ENCODE measurements around the gene ANKS3. TPM values are rescaled to one million over a fixed set of nuclear protein-coding genes. Genes with fewer than 3 reads are reported as not detected.

The ANKS3 gene
- total RNA-seq, 1 experiment from 2014 or later: 32.8 TPM

GRCh38 chr16:4654964-4655590 is 79.0 kb downstream of the ANKS3 start:
- no TSS peak for BruUV-seq (replicated peaks)
- H3K79me2 ChIP-seq (ENCODE audit: low read depth): no peaks in the 10 kb centered on the region
- CTCF ChIA-PET: no interaction called here
- no peak overlapping the region for H3K27ac ChIP-seq
- no peak overlapping the region for H2AFZ ChIP-seq
- intact Hi-C loops (cut with micrococcal nuclease; ENCODE audit: unreplicated experiment): no loop called here
- H3F3A ChIP-seq (ENCODE audit: insufficient read depth, low read depth): no peaks in the 10 kb centered on the region
- POLR2A ChIA-PET (ENCODE audit: unreplicated experiment): no interaction called here
- H4K20me1 ChIP-seq (ENCODE audit: insufficient read depth): peaks cover 7% of the 10 kb centered on the region; the same call in 1 of the 2 replicates
- H3K9me3 ChIP-seq (ENCODE audit: insufficient read depth, low read depth): no peaks in the 10 kb centered on the region
- H3K9me2 ChIP-seq (ENCODE audit: insufficient read depth): no peaks in the 10 kb centered on the region
- TF ChIP-seq EZH2 (IDR thresholded peaks at IDR 0.05; ENCODE audit: low read depth) (no peak), CTCF (conservative IDR thresholded peaks at IDR 0.05) (no peak)
- H3K36me3 ChIP-seq (ENCODE audit: low read depth): peaks cover 5% of the 10 kb centered on the region; the same call in 1 of the 2 replicates
- no peaks in the 10 kb centered on the region for H3K27me3 ChIP-seq (ENCODE audit: insufficient read depth, low read depth)
- no peak for DNase-seq
- no peaks in the 10 kb centered on the region for H3K4me1 ChIP-seq (replicated peaks; ENCODE audit: insufficient read depth)
- no peak overlapping the region for H3K4me2 ChIP-seq
- H3K4me3 ChIP-seq: no peak overlapping the region

GRCh38 chr16:4654011-4654963 is 79.8 kb downstream of the ANKS3 start:
- CTCF ChIA-PET: interaction anchor here (0.6 kb wide), 1 partner anchor 38 kb away, joined by 10 read pairs; no protein-coding TSS in a partner anchor
- H3K27ac ChIP-seq: no peak overlapping the region
- no peak overlapping the region for H2AFZ ChIP-seq
- POLR2A ChIA-PET (ENCODE audit: unreplicated experiment): interaction anchor here (0.6 kb wide), 1 partner anchor 49 kb away, joined by 7 read pairs; no protein-coding TSS in a partner anchor
- peaks cover 7% of the 10 kb centered on the region; the same call in 1 of the 2 replicates for H4K20me1 ChIP-seq (ENCODE audit: insufficient read depth)
- TF ChIP-seq CTCF (conservative IDR thresholded peaks at IDR 0.05) (no peak), EZH2 (IDR thresholded peaks at IDR 0.05; ENCODE audit: low read depth) (no peak)
- BruUV-seq (replicated peaks): no TSS peak
- H3K4me2 ChIP-seq: no peak overlapping the region
- H3F3A ChIP-seq (ENCODE audit: insufficient read depth, low read depth): no peaks in the 10 kb centered on the region
- no peaks in the 10 kb centered on the region for H3K9me2 ChIP-seq (ENCODE audit: insufficient read depth)
- no peak for DNase-seq
- no peak overlapping the region for H3K4me3 ChIP-seq
- no peaks in the 10 kb centered on the region for H3K4me1 ChIP-seq (replicated peaks; ENCODE audit: insufficient read depth)
- H3K9me3 ChIP-seq (ENCODE audit: insufficient read depth, low read depth): no peaks in the 10 kb centered on the region
- peaks cover 5% of the 10 kb centered on the region; the same call in 1 of the 2 replicates for H3K36me3 ChIP-seq (ENCODE audit: low read depth)
- no peaks in the 10 kb centered on the region for H3K27me3 ChIP-seq (ENCODE audit: insufficient read depth, low read depth)
- intact Hi-C loops (cut with micrococcal nuclease; ENCODE audit: unreplicated experiment): no loop called here
- H3K79me2 ChIP-seq (ENCODE audit: low read depth): no peaks in the 10 kb centered on the region

- no peaks in the 10 kb centered on the region for H3K79me2 ChIP-seq (ENCODE audit: low read depth)
- no peaks in the 10 kb centered on the region for H3K9me2 ChIP-seq (ENCODE audit: insufficient read depth)
- no peak overlapping the region for H3K27ac ChIP-seq
- H3K9me3 ChIP-seq (ENCODE audit: insufficient read depth, low read depth): no peaks in the 10 kb centered on the region
- intact Hi-C loops (cut with micrococcal nuclease; ENCODE audit: unreplicated experiment): no loop called here
- no peaks in the 10 kb centered on the region for H3K4me1 ChIP-seq (replicated peaks; ENCODE audit: insufficient read depth)
- CTCF ChIA-PET: no interaction called here
- DNase-seq: no peak
- TF ChIP-seq CTCF (conservative IDR thresholded peaks at IDR 0.05) (no peak), EZH2 (IDR thresholded peaks at IDR 0.05; ENCODE audit: low read depth) (no peak)
- no TSS peak for BruUV-seq (replicated peaks)
- no peaks in the 10 kb centered on the region for H3F3A ChIP-seq (ENCODE audit: insufficient read depth, low read depth)
- H3K36me3 ChIP-seq (ENCODE audit: low read depth): peaks cover 5% of the 10 kb centered on the region; the same call in 1 of the 2 replicates
- H3K4me3 ChIP-seq: no peak overlapping the region
- peaks cover 7% of the 10 kb centered on the region; the same call in 1 of the 2 replicates for H4K20me1 ChIP-seq (ENCODE audit: insufficient read depth)
- no peaks in the 10 kb centered on the region for H3K27me3 ChIP-seq (ENCODE audit: insufficient read depth, low read depth)
- no peak overlapping the region for H2AFZ ChIP-seq
- POLR2A ChIA-PET (ENCODE audit: unreplicated experiment): no interaction called here
- no peak overlapping the region for H3K4me2 ChIP-seq
Observed at GRCh38 chr16:4652561-4652960, 81.5 kb downstream of the ANKS3 start.
